Stimulated activated CD4-positive, alpha-beta T cell treated with anti-CD3 and anti-CD28 coated beads, Interleukin-4, amount 100 ng/mL, for 48 hours (primary cell): ENCODE results near the gene VTI1A.
"Not testable (repeated sequence)": the region's sequence is repeated elsewhere in the genome, so short reads cannot be mapped to it uniquely, and the experiment has no call there.

Experiments used
- DNase-seq, 2 donors: peaks; one replicate each; pipeline ENCODE4 v3.0.0-alpha.2; 2020; ENCODE audit warnings: low read depth in 2 of 2

The VTI1A gene

DNA sequence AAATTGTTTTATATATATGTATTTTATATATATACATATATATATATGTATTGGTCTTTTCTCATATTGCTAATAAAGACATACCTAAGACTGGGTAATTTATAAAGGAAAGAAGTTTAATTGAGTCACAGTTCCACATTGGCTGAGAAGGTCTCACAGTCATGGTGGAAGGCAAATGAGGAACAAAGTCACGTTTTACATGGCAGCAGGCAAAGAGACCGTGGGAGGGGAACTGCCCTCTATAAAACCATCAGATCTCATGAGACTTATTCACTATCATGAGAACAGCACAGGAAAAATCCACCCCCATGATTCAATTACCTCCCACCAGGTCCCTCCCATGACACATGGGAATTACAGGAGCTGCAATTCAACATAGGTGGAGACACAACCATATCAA lies 416.4 kb downstream of the VTI1A start:
- not testable (repeated sequence) for DNase-seq
